IPS-15b (cell line): Measurements from ENCODE around the gene KIF26B.
"Not testable (repeated sequence)": the region's sequence is repeated elsewhere in the genome, so short reads cannot be mapped to it uniquely, and the experiment has no call there.

Source experiments
- H3K27me3 ChIP-seq: one replicate; pipeline ENCODE4 v1.6.1; 2013; ENCODE audit warnings: low read length; ENCODE audit not compliant: control insufficient read depth, insufficient read depth
- H3K36me3 ChIP-seq: one replicate; pipeline ENCODE4 v1.6.1; 2013; ENCODE audit warnings: low read length; ENCODE audit not compliant: control insufficient read depth, insufficient read depth
- H3K4me1 ChIP-seq: one replicate; pipeline ENCODE4 v1.6.1; 2013; ENCODE audit warnings: mild to moderate bottlenecking, low read length; ENCODE audit not compliant: control insufficient read depth, insufficient read depth
- H3K4me3 ChIP-seq: one replicate; pipeline ENCODE4 v1.5.1; 2013; ENCODE audit warnings: low read depth, low read length
- H3K9ac ChIP-seq: one replicate; pipeline ENCODE4 v1.6.1; 2013; ENCODE audit warnings: low read depth, mild to moderate bottlenecking, low read length
- H3K9me3 ChIP-seq: one replicate; pipeline ENCODE4 v1.6.1; 2013; ENCODE audit warnings: mild to moderate bottlenecking, low read length; ENCODE audit not compliant: control insufficient read depth, insufficient read depth

KIF26B gene

DNA sequence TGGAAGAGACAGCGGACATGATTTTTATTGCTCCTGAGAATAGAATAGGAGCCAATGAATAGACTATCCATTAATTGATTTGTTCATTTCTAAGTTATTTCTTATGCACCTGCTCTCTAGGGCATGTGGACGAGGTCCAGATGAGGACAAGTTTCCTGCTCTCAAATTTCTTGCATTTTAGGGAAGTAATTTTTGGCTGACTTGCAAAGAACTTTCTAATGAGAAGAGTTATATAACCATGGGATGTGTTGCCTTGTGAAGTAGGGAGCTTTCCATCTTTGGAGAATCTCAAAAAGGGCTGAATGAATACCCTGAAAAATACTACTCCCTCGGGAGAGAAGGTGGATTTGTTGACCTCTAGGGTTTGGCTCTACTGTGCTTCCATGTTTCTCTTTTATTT is 243.0 kb downstream of the KIF26B start:
- H3K27me3 ChIP-seq, result no peaks in the 10 kb centered on the region
- H3K36me3 ChIP-seq, result no peaks in the 10 kb centered on the region
- H3K9me3 ChIP-seq, result no peaks in the 10 kb centered on the region
- H3K4me1 ChIP-seq, result no peaks in the 10 kb centered on the region
- H3K9ac ChIP-seq, result no peak overlapping the region
- H3K4me3 ChIP-seq, result no peak overlapping the region

DNA sequence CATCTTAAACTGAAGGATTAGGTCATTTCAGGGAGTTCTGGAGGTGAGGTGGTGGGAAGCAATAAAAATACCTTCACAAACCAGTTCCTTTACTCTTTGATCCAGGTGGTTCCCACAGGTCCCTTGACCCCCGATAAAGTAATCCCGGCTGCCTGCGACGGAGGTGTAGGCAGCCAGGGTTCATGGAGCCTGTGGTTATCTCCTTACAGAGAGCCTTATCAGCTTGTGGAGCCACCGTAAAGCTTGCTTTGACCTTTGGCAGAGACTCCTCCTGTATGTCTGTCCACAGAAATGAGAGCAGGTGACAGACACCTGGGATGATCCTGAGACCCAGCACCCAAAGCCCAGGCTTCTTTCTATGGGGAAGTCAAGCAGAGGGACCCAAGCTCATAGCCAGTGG is 243.4 kb downstream of the KIF26B start:
- no peak overlapping the region for H3K9ac ChIP-seq
- no peak overlapping the region for H3K4me3 ChIP-seq
- no peaks in the 10 kb centered on the region for H3K36me3 ChIP-seq
- H3K9me3 ChIP-seq, result no peaks in the 10 kb centered on the region
- H3K4me1 ChIP-seq, result no peaks in the 10 kb centered on the region
- H3K27me3 ChIP-seq, result no peaks in the 10 kb centered on the region

DNA sequence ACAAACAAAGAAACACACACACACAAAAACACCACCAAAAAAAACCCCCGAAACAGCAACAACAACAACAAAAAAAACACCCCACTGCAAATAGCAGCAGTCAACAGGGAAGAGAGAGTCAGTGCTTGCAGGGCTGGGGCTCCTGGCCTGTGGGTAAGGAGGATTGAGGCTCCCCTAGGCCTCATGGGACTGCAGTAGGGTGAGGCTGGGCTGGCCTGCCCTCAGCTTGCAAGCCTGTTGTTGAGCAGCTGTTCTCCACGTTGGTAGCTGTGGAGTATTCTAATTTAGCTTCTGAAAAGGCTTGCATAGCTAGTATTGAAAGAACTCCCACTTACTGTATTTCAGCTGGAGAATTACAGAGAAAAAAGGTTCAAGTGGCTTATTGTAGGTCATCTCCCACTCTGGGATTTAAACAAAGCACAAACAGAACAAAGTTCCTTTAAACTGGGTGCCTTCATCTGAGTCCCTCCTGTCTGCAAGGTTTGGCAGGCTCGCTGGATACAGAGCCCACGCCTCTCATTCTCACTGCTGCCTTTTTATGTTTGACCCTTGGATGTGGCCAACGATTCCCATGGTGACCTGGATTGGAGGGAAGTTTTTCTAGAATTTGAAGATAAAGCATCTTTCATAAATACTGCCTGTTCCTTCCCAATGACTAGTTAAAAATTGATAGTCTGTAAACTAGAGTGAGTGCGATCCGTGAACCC is 247.2 kb downstream of the KIF26B start:
- no peaks in the 10 kb centered on the region for H3K4me1 ChIP-seq
- H3K9ac ChIP-seq, result no peak overlapping the region
- no peaks in the 10 kb centered on the region for H3K27me3 ChIP-seq
- no peaks in the 10 kb centered on the region for H3K36me3 ChIP-seq
- no peaks in the 10 kb centered on the region for H3K9me3 ChIP-seq
- no peak overlapping the region for H3K4me3 ChIP-seq

GRCh38 chr1:245402998-245403397 is 248.2 kb downstream of the KIF26B start:
- not testable (repeated sequence) for H3K4me3 ChIP-seq, H3K36me3 ChIP-seq, H3K27me3 ChIP-seq, H3K9ac ChIP-seq, H3K4me1 ChIP-seq, H3K9me3 ChIP-seq

DNA sequence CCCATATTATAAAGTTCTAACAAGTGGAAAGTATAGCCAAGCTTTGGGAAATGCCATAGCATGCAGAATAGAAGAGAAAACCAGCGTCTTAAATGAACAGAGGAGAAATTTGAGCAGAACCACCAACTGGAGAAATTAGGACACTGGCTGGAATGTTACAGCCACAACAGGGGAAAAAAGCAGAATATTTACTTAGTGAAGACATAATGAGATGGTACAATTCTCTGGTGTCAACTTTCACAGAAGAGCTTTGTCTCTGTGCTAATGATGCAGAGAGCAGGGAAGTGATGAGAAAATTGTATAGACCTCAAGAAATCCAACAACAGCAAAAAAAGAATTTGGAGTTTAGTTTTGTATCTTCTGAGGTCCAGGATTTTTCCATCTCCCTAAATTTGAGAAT is 249.7 kb downstream of the KIF26B start:
- H3K27me3 ChIP-seq, result no peaks in the 10 kb centered on the region

GRCh38 chr1:245404952-245405351 is 250.2 kb downstream of the KIF26B start:
- Histone ChIP-seq H3K9ac (no peak overlapping the region), H3K4me1 (no peaks in the 10 kb centered on the region), H3K36me3 (no peaks in the 10 kb centered on the region), H3K9me3 (no peaks in the 10 kb centered on the region), H3K4me3 (no peak overlapping the region), H3K27me3 (no peaks in the 10 kb centered on the region)

More for the DNA sequence above, 249.7 kb downstream of the KIF26B start:
- H3K36me3 ChIP-seq, result no peaks in the 10 kb centered on the region
- H3K9ac ChIP-seq, result no peak overlapping the region
- H3K9me3 ChIP-seq, result no peaks in the 10 kb centered on the region
- H3K4me1 ChIP-seq, result no peaks in the 10 kb centered on the region
- H3K4me3 ChIP-seq, result no peak overlapping the region

- no peaks in the 10 kb centered on the region for H3K9me3 ChIP-seq
- no peaks in the 10 kb centered on the region for H3K4me1 ChIP-seq
- no peak overlapping the region for H3K4me3 ChIP-seq
- H3K9ac ChIP-seq, result no peak overlapping the region
- no peaks in the 10 kb centered on the region for H3K27me3 ChIP-seq
- H3K36me3 ChIP-seq, result no peaks in the 10 kb centered on the region
Observed at GRCh38 chr1:245406426-245406825, 251.6 kb downstream of the KIF26B start.

- Histone ChIP-seq H3K27me3 (no peaks in the 10 kb centered on the region), H3K4me1 (no peaks in the 10 kb centered on the region), H3K9me3 (no peaks in the 10 kb centered on the region), H3K4me3 (no peak overlapping the region), H3K9ac (no peak overlapping the region), H3K36me3 (no peaks in the 10 kb centered on the region)
Observed at GRCh38 chr1:245407983-245408382, 253.2 kb downstream of the KIF26B start.

DNA sequence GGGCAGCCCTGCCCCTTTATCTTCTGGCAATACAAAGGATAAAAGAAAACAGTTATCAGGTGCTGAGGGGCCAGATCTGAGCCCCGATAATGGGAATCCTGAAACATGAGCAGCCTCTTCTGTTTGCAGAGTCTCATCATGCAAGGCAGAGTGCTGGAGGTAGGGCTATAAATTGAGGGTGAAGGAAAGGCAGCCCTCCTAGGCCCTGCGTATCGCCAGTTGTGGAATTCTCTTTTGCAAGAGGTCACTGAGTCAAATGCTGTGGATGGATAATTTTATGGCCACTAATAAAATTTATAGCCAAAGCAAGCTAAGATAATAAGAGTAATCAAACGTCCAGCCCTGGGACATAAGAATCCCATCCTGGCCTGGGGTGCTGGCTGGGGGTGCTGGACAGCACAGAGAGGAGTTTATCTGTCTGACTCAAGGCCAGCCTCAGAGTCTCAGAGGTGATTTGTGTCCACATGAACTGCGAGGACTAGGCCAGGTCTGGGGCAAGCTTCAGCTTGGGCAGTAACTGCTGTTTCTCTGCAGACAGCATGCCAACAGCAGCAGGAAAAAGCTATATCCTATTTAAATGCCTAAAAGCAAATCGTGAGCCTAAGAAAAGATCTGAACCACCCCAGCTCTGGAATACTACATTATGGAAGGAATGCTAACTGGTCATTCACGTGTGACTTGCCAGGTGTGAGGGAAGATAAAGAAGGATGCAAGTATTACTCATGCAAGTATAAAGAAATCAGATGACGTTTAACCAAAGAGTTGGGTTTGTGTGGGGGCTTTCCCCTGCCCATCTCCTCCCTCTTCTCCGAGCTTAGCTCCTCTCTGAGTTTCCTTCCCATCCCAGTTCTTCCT is 254.8 kb downstream of the KIF26B start:
- H3K4me1 ChIP-seq, result no peaks in the 10 kb centered on the region

GRCh38 chr1:245411245-245412036 is 256.7 kb downstream of the KIF26B start:
- no peak overlapping the region for H3K4me3 ChIP-seq
- no peaks in the 10 kb centered on the region for H3K9me3 ChIP-seq
- H3K36me3 ChIP-seq, result no peaks in the 10 kb centered on the region
- H3K27me3 ChIP-seq, result no peaks in the 10 kb centered on the region
- H3K9ac ChIP-seq, result no peak overlapping the region
- H3K4me1 ChIP-seq, result no peaks in the 10 kb centered on the region

More for the DNA sequence above, 254.8 kb downstream of the KIF26B start:
- Histone ChIP-seq H3K9ac (no peak overlapping the region), H3K36me3 (no peaks in the 10 kb centered on the region), H3K4me3 (no peak overlapping the region), H3K27me3 (no peaks in the 10 kb centered on the region), H3K9me3 (no peaks in the 10 kb centered on the region)

DNA sequence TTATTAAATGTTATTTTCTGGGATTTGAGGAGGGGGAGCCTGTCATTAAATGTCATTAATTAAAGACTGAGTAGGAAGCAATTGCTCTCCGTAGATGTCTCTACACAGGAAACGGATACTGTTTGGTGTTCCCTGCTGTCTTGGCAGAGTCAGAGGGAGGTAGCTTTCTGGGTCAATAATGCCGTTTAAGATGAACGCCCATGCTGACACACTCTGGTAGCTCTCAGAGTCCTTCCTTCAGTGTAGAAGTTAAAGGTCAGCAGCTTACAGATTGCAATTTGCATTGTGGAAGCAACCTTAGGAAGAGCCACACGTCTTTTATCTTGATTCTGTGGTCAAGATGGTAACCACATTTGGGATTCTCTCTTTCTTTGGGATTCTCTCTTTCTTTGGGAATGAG is 257.5 kb downstream of the KIF26B start:
- no peak overlapping the region for H3K4me3 ChIP-seq
- H3K27me3 ChIP-seq, result no peaks in the 10 kb centered on the region
- no peak overlapping the region for H3K9ac ChIP-seq
- no peaks in the 10 kb centered on the region for H3K9me3 ChIP-seq
- H3K36me3 ChIP-seq, result no peaks in the 10 kb centered on the region
- no peaks in the 10 kb centered on the region for H3K4me1 ChIP-seq
